Activated T-helper 1 cell treated with anti-CD3 and anti-CD28 coated beads, Interleukin-2, amount 50 U/mL, for 16 hours (primary cell): Measurements from ENCODE around the gene ZBTB46.
"Not testable (repeated sequence)": the region's sequence is repeated elsewhere in the genome, so short reads cannot be mapped to it uniquely, and the experiment has no call there.

Experiments
- DNase-seq, 2 donors: peaks; one replicate each; pipeline ENCODE4 v3.0.0-alpha.2; 2020; ENCODE audit warnings: low read depth in 1 of 2, low spot score in 1 of 2

ZBTB46 gene

DNA sequence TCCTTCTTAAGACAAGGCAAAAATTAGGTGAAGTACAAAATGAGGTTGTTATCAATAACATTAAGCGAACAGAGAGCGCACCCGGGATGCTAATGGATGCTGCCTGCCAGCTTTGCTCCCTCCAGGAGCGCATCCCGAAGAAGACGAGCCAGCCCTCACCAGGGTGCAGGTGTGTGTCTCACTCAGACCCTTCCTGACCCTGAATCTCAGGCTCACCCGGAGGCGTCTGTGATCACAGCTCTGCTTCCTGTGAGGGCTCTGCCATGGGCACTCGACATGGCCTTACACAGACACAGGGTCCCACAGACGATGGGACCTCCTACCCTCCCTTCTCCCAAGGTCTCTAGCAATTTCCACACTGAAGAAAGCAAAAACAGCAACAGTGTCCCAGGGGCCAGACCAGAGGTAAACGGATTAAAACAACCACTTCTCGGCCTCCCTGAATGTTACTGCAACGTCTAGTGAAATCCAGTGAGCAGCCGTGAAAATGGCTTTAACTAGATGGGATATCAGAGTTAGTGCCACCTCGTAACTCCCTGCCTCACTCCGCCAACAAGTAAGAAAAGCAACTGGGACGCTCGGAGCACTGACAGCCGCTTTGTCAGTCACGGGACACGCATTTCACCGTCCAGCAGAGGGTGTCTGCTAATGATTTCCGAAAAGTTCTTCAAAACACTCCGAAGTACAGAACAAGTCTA, 11.7 kb downstream of the ZBTB46 start:
- no peak for DNase-seq

DNA sequence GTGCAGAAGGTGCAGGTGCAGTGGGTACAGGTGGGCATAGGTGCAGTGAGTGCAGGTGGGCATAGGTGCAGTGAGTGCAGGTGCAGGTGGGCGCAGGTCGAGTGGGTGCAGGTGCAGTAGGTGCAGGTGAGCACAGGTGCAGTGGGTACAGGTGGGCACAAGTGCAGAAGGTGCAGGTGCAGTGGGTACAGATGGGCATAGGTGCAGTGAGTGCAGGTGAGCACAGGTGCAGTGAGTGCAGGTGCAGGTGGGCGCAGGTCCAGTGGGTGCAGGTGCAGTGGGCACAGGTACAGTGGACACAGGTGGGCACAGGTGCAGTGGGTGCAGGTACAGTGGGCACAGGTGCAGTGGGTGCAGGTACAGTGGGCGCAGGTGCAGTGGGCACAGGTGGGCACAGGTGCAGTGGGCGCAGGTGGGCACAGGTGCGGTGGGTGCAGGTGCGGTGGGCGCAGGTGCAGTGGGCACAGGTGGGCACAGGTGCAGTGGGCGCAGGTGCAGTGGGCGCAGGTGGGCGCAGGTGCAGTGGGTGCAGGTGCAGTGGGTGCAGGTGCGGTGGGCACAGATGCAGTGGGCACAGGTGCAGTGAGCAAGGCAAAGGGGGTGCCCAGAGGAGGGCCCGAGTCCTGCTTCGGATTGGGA, 15.3 kb downstream of the ZBTB46 start:
- no peak for DNase-seq

DNA sequence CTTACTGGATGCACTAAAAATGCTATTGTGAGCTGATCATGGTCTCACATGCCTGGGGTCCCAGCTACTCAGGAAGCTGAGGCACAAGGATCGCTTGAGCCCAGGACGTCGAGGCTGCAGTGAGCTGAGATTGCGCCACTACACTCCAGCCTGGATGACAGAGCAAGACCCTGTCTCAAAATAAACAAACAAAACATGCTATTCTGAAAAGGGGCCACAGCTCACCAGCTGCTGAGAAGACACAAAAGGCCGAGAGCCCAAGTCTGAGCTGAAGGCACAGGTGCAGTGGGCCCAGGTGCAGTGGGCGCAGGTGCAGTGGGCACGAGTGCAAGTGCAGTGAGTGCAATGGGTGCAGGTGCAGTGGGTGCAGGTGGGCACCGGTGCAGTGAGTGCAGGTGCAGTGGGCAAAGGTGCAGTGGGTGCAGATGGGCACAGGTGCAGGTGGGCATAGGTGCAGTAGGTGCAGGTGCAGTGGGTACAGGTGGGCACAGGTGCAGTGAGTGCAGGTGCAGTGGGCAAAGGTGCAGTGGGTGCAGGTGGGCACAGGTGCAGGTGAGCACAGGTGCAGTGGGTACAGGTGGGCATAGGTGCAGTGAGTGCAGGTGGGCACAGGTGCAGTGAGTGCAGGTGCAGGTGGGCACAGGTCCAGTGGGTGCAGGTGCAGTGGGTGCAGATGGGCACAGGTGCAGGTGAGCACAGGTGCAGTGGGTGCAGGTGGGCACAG, 16.0 kb downstream of the ZBTB46 start:
- DNase-seq = no peak

DNA sequence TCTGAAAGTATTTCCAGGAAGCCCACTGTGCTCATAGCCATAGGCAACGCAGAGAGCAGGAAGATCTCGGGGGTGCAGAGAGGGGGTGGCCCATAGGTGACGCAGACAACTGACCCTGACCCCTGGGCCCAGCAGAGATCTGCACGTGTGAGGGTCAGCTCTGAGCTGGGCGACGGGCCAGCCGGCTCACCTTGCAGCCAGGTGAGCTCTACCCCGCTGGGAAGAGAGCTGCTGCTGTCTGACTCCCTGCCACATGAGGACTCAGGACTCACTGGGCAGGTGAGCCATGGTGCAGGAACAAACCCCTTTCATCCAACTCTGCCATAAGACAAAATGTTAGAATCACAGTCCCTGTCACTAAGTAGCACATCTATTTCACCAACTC, 19.6 kb downstream of the ZBTB46 start:
- no peak for DNase-seq

DNA sequence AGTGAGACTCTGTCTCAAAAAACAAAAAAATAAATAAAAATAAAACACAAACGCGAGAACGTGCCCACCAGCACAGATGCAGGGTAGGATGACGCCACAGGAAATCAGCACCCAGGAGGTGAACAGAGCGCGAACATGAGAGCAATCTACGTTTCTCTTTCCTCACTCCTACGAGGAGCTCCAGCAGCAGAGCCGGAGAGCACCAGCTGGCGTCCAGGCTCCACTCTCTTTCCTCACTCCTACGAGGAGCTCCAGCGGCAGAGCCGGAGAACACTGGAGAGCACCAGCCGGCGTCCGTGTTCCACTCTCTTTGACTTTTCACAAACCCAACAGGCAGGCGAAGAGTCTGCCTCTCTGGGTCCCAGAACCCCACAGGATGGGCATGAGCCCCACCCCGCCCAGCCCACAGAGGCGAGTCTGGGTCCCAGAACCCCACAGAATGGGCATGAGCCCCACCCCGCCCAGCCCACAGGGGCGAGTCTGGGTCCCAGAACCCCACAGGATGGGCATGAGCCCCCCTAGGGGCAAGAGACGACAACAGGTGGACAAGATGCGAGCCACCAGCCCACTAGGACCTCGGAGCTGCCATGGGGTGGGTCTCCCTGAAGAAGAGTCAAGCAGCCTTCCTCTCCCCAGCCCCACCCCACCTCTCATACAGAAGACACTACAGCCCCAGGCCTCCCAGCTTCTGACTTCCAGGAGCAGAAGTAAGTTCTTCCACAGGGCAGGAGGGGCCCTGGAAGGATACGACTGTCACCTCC, 20.2 kb downstream of the ZBTB46 start:
- no peak for DNase-seq

DNA sequence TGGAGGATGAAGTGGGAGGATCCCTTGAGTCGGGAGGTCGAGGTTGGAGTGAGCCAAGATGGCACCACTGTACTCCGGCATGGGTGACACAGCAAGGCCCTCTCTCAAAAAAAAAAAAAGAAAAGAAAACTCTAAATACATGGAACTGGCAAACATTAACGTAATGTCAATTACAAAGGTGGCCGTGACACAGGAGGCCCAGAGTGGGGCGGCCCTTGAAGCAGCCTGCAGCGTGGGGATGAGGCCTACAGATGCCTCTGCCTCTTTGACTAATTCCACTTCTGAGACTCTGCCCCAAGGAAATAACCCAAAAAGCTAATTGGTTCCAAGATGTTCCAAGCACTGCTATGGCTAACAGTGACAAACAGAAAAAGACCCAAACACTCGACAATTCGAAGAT, 21.2 kb downstream of the ZBTB46 start:
- DNase-seq = no peak

DNA sequence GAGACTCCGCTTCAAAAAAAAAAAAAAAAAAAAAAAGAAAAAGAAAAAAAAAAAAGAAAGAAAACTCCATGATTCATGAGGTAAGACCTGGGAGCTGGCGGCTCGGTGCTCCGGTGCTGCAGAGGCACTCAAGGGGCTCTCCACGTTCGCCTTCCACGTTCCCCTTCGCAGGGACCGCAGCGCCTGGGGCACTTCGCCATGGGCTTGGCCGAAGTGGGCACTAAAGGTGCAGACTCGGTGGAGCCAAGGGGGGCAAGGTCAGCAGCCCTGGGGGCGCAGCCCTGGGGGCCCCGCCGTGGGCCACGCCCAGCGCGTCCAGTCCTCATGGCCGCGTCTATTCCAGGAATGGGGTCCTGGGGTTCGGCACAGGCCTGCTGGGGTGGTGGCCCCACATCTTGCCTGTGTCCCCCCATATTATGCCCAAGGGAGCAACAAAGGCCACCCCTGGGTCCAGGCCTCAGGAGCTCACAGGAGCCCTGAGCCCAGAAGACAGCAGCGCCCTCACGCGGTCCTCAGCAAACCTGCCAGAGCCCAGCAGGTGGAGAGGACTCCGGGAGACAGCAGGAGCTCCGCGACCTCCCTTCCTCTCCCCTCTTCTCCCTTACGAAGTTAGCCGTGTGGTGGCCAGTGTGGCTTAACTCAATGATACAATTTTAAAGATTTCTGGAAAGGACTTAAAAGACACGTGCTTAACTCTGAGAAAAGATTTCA, 21.9 kb downstream of the ZBTB46 start:
- DNase-seq = no peak

DNA sequence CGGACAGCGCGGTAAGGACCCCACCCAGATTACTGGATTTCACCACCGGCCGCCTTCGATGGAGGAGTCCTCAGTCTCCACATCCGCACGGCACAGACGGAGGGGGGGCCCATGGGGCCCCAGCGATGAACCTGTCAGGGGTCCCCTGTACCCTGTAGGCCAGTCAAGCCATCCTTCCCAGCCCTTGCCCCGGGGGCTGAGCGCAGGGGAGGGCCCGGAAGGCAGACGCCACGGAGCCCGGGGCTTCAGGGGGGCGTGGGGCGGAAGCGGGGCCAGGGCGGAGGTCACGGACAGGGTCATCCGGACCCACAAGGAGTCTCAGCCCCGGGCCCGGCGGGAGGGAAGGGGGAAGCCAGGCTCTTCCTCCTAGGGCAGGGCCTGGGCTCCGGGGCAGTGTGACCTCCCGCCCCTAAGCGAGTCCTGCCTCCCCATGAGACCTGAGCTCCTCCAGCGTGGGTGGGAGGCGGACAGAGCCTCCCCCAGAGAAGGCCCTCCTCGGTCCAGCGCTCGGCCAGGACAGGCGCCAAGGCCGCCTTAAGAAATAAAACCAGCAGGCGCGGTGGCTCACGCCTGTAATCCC, 22.8 kb downstream of the ZBTB46 start:
- no peak for DNase-seq

DNA sequence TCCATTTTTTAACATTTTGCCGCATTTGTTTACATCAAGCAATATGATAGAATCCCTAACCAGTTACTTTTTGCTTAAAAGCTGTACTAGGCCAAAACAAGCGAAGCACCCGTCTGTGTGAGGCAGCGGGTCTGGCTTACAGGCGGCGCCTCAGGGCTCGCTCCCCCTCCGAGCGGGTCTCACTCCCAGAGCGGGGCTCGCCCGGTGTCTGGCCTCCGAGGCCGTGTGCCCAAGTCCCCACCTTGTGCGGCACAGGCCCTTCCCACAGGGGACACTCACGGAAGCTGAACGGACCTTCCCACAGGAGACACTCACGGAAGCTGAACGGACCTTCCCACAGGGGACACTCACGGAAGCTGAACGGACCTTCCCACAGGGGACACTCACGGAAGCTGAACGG, 23.4 kb downstream of the ZBTB46 start:
- no peak for DNase-seq

DNA sequence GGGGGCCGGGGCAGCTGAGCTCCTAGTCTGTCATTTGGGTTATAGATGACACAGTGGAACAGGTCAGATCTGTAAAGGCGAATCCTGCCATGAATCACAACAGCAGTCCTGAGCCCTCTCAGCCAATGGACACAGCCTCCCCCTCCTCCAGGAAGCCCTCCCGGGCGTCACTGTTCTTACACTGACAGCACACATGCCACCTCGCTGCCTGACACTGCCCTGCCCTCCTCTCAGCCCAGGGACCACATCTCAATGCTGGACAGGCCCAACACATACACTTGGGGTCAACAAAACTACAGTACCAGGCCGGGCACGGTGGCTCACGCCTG, 26.8 kb downstream of the ZBTB46 start:
- DNase-seq = no peak

DNA sequence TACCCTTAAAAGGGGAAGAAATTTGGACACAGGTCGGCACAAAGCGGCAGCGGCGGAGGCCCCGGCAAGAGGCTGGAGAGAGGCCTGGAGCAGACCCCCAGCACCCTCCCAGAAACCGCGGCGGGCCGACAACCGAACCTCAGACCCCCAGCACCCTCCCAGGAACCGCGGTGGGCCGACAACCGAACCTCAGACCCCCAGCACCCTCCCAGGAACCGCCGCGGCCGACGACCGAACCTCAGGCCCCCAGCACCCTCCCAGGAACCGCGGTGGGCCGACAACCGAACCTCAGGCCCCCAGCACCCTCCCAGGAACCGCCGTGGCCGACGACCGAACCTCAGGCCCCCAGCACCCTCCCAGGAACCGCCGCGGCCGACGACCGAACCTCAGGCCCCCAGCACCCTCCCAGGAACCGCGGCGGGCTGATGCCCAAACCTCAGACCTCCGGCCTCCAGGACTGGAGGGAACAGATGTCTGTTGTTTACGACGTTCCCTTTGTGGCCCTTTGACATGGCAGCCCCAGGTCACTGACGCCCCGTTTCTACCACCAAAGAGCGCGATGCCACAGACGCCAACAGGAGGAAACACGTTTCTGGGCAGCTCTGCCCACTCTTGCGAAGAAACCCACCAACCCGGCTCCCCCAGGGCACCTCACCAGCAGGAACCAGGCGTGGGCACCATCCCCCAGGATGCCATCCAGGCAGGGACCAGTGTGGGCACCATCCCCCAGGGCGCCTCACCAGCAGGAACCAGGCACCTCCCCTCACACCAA, 28.4 kb downstream of the ZBTB46 start:
- no peak for DNase-seq

DNA sequence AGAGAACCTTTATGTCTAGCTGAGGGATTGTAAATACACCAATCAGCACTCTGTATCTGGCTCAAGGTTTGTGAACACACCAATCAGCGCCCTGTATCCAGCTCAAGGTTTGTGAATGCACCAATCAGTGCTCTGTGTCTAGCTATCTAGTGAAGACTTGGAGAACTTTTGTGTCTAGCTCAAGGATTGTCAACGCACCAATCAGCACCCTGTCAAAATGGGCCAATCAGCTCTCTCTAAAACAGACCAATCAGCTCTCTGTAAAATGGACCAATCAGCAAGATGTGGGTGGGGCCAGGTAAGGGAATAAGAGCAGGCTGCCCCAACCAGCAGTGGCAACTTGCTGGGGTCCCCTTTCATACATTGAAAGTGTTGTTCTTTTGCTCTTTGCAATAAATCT, 29.9 kb downstream of the ZBTB46 start:
- DNase-seq = not testable (repeated sequence)

DNA sequence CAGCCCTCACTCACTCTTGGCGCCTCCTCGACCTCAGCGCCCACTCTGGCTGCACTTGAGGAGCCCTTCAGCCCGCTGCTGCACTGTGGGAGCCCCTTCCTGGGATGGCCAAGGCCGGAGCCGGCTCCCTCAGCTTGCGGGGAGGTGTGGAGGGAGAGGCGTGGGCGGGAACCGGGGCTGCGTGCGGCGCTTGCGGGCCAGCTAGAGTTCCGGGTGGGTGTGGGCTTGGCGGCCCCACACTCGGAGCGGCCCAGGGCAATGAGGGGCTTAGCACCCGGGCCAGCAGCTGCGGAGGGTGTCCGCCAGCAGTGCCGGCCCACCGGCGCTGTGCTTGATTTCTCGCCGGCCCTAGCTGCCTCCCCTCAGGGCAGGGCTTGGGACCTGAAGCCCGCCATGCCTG, 30.7 kb downstream of the ZBTB46 start:
- DNase-seq = not testable (repeated sequence)

DNA sequence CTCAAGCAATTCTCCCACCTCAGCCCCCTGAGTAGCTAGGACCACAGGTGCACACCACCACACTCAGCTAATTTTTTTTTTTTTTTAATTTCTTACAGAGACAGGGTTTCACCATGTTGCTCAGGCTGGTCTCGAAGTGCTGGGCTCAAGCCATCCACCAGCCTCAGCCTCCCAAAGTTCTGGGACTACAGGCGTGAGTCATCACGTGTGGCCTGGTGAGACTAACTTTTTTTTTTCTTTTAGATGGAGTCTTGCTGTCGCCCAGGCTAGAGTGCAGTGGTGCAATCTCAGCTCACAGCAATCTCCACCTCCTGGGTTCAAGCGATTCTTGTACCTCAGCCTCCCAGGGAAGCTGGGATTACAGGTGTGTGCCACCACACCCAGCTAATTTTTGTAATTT, 31.9 kb downstream of the ZBTB46 start:
- DNase-seq = not testable (repeated sequence)

DNA sequence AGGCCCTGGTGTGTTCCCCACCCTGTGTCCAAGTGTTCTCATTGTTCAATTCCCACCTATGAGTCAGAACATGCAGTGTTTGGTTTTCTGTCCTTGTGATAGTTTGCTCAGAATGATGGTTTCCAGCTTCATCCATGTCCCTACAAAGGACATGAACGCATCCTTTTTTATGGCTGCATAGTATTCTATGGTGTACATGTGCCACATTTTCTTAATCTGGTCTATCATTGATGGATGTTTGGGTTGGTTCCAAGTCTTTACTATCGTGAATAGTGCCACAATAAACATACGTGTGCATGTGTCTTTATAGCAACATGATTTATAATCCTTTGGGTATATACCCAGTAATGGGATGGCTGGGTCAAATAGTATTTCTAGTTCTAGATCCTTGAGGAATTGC, 33.9 kb downstream of the ZBTB46 start:
- not testable (repeated sequence) for DNase-seq

DNA sequence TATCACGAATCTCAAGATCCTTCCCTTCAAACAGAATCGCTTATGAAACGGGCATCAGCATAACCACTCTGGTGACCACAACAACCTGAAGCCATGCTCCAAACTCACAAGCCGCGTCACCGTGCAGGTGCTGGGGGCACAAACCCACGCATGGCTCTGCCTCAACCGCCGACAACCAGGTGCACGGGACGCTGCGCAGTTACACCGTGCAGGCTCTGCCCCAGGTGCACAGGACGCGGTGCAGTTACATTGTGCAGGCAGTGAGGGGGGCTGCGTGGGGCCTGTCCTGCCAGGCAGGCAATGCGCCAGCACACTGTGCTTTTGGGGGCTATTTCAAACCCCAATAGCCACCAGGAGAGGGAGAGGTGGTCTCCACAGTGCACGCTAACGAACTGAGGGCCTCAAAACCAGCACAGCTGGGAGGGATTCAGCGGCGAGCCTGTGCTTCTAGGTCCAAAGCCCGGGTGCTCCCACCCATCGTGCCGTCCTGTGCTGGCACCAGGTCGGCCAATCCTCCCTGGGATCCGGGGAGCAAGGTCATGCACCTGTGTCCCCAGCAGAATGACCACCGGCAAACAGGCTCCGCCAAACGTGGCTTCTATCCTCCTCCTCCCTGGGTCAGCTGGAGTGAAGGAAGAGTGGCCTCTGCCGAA, 35.8 kb downstream of the ZBTB46 start:
- DNase-seq = no peak

DNA sequence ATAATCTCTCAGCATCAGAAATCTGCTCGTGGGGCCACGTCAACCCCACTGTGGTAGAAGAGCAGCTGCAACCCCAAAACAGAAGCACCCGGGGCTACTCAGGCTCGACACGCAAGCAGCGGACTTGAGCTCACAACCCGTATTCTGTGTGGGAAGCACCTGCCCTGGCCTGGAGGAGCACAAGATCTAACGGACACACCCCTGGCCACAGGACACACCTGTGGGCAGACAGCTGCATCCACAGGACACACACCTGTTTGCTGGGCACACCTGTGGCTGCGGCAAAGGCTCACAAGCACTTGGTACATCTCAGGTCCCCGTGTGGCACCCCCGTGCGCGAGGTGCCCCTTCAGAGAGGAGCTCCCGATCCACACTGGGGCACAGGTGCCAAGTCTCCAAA, 36.5 kb downstream of the ZBTB46 start:
- DNase-seq = no peak

DNA sequence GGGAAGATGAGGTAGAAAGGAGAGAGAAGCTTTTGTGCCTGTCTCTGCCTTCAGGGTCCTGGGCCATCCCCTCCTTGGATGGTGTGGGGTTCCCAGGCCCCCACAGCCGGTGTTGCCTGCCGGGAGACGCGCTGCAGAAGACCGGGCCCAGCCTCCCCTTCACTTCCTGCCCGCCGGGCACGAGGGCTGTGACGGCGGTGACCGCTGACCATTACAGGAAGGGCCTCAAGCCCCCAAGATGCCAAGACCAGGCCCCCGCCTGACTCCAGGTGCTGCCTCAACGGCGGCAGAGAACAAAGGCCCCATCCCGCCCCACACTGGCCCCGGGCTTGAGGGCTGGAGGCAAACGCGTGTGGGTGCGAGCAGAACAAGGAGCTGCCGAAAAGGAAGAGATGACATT, 38.2 kb downstream of the ZBTB46 start:
- no peak for DNase-seq

DNA sequence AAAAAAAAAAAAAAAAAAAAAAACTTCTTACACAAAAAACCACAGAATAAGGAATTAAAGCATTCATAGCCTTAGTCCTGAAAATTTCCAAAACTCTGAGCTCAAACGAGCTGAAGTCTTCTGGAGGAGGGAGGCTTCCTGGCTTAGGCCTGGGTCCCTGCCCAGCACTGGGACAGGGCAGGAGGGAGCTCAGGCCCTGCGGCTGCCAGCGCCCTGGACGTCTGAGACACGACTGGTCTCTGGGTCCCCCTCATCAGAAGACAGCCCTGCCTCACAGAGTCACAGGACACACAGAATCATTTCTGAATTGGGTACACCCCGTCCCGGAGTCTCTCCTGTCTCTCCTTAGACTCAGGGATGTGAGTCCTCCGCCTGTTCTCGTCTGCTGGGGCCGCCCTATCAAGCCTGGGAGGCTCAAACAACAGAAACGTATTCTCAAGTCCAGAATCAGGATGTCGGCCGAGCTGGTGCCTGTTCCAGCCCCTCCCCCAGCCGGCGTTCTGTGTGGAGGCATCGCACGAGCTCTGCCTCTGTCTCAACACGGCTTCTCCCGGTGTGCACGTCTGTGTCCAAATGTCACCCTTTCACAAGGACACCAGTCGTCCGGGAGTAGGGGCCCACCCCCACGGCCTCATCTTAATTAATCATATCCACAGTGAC, 39.4 kb downstream of the ZBTB46 start:
- no peak for DNase-seq
